ENCODE measurements around the gene MRPS18A.

DNA sequence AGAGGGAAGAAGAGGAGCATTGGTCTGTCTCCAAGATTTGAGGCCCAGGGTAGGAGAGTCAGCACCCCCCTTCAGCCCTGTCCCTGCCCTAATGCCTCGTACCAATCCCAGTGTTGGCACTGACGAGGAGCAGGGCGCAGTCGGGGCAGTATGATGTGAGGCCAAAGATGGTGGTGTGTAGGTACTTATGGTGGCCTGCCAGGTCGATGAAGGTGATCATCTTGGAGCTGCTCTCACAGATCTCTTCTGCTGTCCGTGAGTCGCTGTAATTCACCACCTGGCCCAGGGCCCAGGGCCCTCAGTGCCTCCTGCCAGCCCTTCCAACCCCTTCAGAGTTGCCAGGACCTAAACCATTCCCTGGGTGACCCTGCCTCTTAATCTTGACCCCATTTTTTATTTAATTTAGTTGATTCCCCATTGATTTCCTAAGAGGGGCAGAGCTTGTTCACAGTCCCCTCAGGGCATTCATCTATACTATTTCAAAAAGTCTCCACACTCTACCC lies 62.8 kb downstream of the MRPS18A start:
- TF ChIP-seq CTCF (conservative IDR thresholded peaks at IDR 0.05; ENCODE audit: low read length) (no peak), EZH2phosphoT487 (IDR thresholded peaks at IDR 0.05; ENCODE audit: borderline replicate concordance) (no peak)

All from Loucy (cell line).